ENCODE measurements around the gene CIRBP. TPM values are rescaled to one million over a fixed set of nuclear protein-coding genes. Genes with fewer than 3 reads are reported as not detected.
A peak's percentile ranks its signal among the peaks of the same experiment; 100 is the strongest.
"Not testable (repeated sequence)": the region's sequence is repeated elsewhere in the genome, so short reads cannot be mapped to it uniquely, and the experiment has no call there.

CIRBP gene
- total and polyA plus RNA-seq, 2 of the 13 experiments (the other 11 are each of a cell fraction or from before 2014, with no cell fraction given): 133 to 140 TPM

DNA sequence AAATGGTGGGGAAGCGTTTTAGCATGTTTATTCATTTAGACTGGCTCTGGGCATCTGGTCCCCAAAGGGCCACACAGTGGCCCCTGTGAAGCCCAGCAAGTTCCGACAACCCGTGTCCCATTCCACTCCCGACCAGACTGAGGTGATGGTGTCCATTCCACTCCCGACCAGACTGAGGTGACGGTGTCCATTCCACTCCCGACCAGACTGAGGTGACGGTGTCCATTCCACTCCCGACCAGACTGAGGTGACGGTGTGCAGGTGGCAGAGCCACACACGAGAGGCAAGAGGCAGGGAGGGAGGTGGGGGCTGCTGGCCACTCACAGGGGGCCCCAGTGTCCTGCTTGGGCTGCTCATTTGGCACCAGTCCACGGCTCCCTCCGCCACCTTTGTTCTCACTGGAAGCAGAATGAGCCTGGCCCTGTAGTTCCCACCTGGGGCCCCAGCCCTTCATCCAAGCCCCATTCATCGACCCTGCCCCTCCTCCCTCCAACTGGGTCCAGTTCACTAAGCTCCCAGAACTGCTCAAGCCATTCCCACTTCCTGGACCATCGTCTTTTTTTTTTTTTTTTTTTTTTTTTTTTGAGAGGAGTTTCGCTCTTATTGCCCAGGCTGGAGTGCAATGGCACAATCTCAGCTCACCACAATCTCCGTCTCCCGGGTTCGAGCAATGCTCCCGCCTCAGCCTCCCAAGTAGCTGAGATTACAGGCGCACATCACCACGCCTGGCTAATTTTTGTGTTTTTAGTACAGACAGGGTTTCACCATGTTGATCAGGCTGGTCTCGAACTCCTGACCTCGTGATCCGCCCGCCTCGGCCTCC is 22.7 kb upstream of the CIRBP start (continued):
- TF ChIP-seq, protein P1, sequence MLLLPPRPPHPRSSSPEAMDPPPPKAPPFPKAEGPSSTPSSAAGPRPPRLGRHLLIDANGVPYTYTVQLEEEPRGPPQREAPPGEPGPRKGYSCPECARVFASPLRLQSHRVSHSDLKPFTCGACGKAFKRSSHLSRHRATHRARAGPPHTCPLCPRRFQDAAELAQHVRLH (CRISPR knock-in tag; IDR thresholded peaks at IDR 0.05; ENCODE audit: borderline replicate concordance, low read depth): 0 out of 2 replicates have a peak, but pooled peaks have one; percentile 0
- TF ChIP-seq ZFY (CRISPR knock-in tag; IDR thresholded peaks at IDR 0.05): 0 out of 2 replicates have a peak, but pooled peaks have one; percentile 1
- peak; percentile 45; the same call in 1 of the 2 replicates for TF ChIP-seq CREM (IDR thresholded peaks at IDR 0.05)
- not testable (repeated sequence) for TF ChIP-seq CREM (CRISPR knock-in tag; IDR thresholded peaks at IDR 0.05); SOX6 (IDR thresholded peaks at IDR 0.05); EP300 (CRISPR knock-in tag; IDR thresholded peaks at IDR 0.05; ENCODE audit: borderline replicate concordance)
- TF ChIP-seq BORCS8-MEF2B (CRISPR knock-in tag; IDR thresholded peaks at IDR 0.05): 0 out of 2 replicates have a peak, but pooled peaks have one; percentile 13
- TF ChIP-seq ATF7-NPFF (CRISPR knock-in tag; IDR thresholded peaks at IDR 0.05; ENCODE audit: low read depth): 0 out of 2 replicates have a peak, but pooled peaks have one; percentile 22
- TF ChIP-seq FOSL2 (CRISPR knock-in tag; IDR thresholded peaks at IDR 0.05): peak; percentile 49
- peak; percentile 64 for TF ChIP-seq ONECUT2 (CRISPR knock-in tag; IDR thresholded peaks at IDR 0.05)
- TF ChIP-seq ERF (CRISPR knock-in tag; IDR thresholded peaks at IDR 0.05): peak; percentile 17; the same call in 1 of the 2 replicates
- TF ChIP-seq MIER3 (CRISPR knock-in tag; IDR thresholded peaks at IDR 0.05; ENCODE audit: borderline replicate concordance): peak; percentile 29; the same call in 1 of the 2 replicates
- peak; percentile 85 for TF ChIP-seq SOX6 (CRISPR knock-in tag; IDR thresholded peaks at IDR 0.05)
- TF ChIP-seq, protein P2, sequence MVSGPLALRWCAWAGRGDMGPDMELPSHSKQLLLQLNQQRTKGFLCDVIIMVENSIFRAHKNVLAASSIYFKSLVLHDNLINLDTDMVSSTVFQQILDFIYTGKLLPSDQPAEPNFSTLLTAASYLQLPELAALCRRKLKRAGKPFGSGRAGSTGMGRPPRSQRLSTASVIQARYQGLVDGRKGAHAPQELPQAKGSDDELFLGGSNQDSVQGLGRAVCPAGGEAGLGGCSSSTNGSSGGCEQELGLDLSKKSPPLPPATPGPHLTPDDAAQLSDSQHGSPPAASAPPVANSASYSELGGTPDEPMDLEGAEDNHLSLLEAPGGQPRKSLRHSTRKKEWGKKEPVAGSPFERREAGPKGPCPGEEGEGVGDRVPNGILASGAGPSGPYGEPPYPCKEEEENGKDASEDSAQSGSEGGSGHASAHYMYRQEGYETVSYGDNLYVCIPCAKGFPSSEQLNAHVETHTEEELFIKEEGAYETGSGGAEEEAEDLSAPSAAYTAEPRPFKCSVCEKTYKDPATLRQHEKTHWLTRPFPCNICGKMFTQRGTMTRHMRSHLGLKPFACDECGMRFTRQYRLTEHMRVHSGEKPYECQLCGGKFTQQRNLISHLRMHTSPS (CRISPR knock-in tag; IDR thresholded peaks at IDR 0.05; ENCODE audit: low read depth): peak; percentile 52; the same call in 1 of the 2 replicates
- peak; percentile 63; the same call in 1 of the 2 replicates for TF ChIP-seq ELF1 (CRISPR knock-in tag; IDR thresholded peaks at IDR 0.05)
- peak; percentile 66; the same call in 1 of the 2 replicates for TF ChIP-seq ZNF501 (CRISPR knock-in tag; IDR thresholded peaks at IDR 0.05)
- peak; percentile 28 for TF ChIP-seq HDAC1 (CRISPR knock-in tag; IDR thresholded peaks at IDR 0.05)
- peak; percentile 80 for TF ChIP-seq AGO2 (optimal IDR thresholded peaks at IDR 0.05; ENCODE audit: low read depth, low read length)
- TF ChIP-seq SKI (IDR thresholded peaks at IDR 0.05; ENCODE audit: partially characterized antibody): peak; percentile 10
- 0 out of 2 replicates have a peak, but pooled peaks have one; percentile 5 for TF ChIP-seq ZNF788 (CRISPR knock-in tag; IDR thresholded peaks at IDR 0.05; ENCODE audit: borderline replicate concordance)
- TF ChIP-seq ZNF430 (CRISPR knock-in tag; IDR thresholded peaks at IDR 0.05): 0 out of 2 replicates have a peak, but pooled peaks have one; percentile 17
- peak; percentile 92; the same call in 1 of the 2 replicates for TF ChIP-seq AKAP8 (CRISPR knock-in tag; IDR thresholded peaks at IDR 0.05)
- peak; percentile 5 for TF ChIP-seq NCOR1 (IDR thresholded peaks at IDR 0.05; ENCODE audit: borderline replicate concordance, low read length)
- TF ChIP-seq, protein P3, sequence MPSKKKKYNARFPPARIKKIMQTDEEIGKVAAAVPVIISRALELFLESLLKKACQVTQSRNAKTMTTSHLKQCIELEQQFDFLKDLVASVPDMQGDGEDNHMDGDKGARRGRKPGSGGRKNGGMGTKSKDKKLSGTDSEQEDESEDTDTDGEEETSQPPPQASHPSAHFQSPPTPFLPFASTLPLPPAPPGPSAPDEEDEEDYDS (CRISPR knock-in tag; IDR thresholded peaks at IDR 0.05): 0 out of 2 replicates have a peak, but pooled peaks have one; percentile 48
- peak; percentile 86 for TF ChIP-seq PHF21A (CRISPR knock-in tag; IDR thresholded peaks at IDR 0.05)
- peak; percentile 37; the same call in 1 of the 2 replicates for TF ChIP-seq KDM1A (CRISPR knock-in tag; IDR thresholded peaks at IDR 0.05)
- TF ChIP-seq FOXC1 (CRISPR knock-in tag; IDR thresholded peaks at IDR 0.05; ENCODE audit: borderline replicate concordance): peak; percentile 64; the same call in 1 of the 2 replicates
- TF ChIP-seq EP300 (IDR thresholded peaks at IDR 0.05; ENCODE audit: low read depth in 2 of 2, low read length in 2 of 2): peak in 1 of 2 experiments; percentile 49; a peak in 2 of 4 replicates
- TF ChIP-seq ZKSCAN5 (CRISPR knock-in tag; IDR thresholded peaks at IDR 0.05): peak; percentile 87; the same call in 1 of the 2 replicates

All from HepG2 (cell line).